GM12874 (cell line): Measurements from ENCODE around the gene KCNK16.
A peak's percentile ranks its signal among the peaks of the same experiment; 100 is the strongest.

Experiments
- TF ChIP-seq, protein P1 (sequence below): IDR thresholded peaks from 2 replicates; pipeline ENCODE4 v1.5.1; 2011; ENCODE audit warnings: low read depth, mild to moderate bottlenecking, control low read depth, low read length, moderate library complexity; ENCODE audit not compliant: insufficient read depth

KCNK16 gene

DNA sequence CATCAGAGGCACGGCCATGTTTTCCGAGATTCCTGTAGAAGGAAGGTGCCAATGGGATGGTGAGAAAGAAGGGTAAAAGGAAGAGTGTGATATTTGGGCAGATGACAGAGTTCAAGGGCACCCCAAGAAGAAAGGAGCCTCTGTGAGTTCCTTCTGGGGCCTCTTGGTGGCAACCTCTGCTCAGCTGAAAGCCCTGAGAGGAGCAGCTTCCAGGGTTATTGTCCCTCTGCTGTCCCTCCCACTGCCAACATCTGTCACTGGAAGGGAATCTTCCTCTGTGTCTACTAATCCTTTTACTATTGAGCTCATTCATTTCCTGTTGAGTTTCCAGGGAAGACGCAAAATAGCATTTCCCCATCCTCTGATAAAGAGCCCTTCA is 40.0 kb upstream of the KCNK16 start:
- TF ChIP-seq, protein P1, sequence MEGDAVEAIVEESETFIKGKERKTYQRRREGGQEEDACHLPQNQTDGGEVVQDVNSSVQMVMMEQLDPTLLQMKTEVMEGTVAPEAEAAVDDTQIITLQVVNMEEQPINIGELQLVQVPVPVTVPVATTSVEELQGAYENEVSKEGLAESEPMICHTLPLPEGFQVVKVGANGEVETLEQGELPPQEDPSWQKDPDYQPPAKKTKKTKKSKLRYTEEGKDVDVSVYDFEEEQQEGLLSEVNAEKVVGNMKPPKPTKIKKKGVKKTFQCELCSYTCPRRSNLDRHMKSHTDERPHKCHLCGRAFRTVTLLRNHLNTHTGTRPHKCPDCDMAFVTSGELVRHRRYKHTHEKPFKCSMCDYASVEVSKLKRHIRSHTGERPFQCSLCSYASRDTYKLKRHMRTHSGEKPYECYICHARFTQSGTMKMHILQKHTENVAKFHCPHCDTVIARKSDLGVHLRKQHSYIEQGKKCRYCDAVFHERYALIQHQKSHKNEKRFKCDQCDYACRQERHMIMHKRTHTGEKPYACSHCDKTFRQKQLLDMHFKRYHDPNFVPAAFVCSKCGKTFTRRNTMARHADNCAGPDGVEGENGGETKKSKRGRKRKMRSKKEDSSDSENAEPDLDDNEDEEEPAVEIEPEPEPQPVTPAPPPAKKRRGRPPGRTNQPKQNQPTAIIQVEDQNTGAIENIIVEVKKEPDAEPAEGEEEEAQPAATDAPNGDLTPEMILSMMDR = peak; percentile 54; the same call in 1 of the 2 replicates

- TF ChIP-seq, protein P1 = peak; percentile 92
Observed at GRCh38 chr6:39361657-39362486, 39.4 kb upstream of the KCNK16 start.

DNA sequence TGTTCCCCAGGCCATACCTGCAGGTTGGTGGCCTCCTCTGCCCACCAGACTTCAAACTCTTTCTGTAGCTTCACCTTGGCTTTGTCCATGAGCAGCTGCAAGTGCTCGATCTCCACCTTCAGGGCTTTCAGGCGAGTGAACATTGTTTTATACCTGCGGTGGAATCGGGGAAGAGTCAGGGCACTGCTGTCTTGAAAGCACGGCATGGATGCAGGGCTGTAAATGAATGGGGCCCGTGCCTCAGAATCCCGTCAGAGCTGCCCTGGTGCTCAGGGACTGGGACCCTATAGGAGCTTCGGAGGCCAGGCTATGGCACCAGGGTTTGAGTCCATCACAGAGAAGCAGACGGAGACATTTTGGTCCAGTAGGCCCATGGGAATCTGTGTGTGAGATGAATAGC is 37.9 kb upstream of the KCNK16 start:
- TF ChIP-seq, protein P1 = no peak

- TF ChIP-seq, protein P1 = no peak
Observed at GRCh38 chr6:39357998-39358686, 35.6 kb upstream of the KCNK16 start.

- TF ChIP-seq, protein P1 = no peak
Observed at GRCh38 chr6:39353698-39354315, 31.3 kb upstream of the KCNK16 start.

DNA sequence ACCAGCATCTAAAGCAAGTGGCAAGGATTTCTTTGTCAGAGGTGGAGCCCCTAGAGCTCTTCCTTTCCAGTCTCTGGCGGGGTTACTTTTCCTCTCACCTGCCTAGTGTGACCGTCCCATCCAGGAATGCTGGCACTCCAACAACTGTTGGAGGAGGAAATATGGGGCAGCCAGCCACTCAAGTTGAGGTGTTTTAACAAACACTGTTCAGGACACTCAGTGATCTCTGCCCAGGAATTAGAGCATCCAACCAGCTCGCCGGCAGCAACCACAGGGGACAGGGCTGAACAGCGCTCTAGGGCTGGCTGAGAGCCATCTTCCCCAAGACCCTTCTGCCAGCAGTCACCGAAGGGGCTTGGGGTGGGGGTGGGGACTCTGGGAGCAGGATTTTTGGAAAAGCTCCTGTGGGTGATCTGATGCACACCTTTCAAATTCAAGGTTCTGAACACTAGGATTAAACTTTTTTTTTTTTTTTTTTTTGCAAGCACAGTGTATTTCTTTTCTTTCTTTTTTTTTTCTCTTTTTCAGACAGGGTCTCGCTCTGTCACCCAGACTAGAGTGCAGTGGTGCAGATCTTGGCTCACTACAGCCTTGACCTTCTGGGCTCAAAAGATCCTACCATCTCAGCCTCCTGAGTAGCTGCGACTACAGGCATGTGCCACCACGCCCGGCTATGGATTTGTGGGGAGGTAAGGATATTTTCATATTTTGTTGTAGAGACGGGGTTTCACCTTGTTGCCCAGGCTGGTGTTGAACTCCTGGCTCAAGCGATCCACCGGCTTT is 28.4 kb upstream of the KCNK16 start:
- TF ChIP-seq, protein P1 = no peak

GRCh38 chr6:39348740-39349139 is 26.2 kb upstream of the KCNK16 start:
- TF ChIP-seq, protein P1 = no peak
